ENCODE data around the gene LRRC36. TPM values are rescaled to one million over a fixed set of nuclear protein-coding genes. Genes with fewer than 3 reads are reported as not detected.

The LRRC36 gene
- total RNA-seq, 1 experiment from 2014 or later: not detected

DNA sequence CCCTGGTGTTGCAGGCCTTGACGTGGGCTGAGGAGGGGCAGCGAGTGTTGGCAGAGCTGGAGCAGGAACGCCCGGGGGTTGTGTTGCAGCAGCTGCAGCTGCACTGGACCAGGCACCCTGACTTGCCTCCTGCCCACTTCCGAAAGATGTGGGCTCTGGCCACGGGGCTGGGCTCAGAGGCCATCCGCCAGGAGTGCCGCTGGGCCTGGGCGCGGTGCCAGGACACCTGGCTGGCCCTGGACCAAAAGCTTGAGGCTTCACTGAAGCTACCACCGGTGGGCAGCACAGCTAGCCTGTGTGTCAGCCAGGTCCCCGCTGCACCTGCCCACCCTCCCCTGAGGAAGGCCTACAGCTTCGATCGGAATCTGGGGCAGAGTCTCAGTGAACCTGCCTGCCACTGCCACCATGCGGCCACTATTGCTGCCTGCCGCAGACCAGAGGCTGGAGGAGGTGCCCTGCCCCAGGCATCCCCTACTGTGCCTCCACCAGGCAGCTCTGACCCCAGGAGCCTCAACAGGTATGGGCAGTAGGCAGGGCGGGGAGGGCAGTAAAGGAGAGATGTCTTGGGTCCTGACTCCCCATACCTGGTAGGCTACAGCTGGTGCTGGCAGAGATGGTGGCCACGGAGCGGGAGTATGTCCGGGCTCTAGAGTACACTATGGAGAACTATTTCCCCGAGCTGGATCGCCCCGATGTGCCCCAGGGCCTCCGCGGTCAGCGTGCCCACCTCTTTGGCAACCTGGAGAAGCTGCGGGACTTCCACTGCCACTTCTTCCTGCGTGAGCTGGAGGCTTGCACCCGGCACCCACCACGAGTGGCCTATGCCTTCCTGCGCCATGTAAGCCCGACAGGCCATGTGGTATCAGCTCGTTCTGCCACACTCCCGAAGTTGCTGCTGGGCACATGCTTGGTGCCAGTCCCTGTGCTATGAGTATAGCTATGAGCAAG is 41.6 kb upstream of the LRRC36 start:
- Histone ChIP-seq H3K27ac (ENCODE audit: low read depth, low read length) (no peak overlapping the region), H3K9me2 (ENCODE audit: insufficient read depth) (no peaks in the 10 kb centered on the region), H3K4me3 (replicated peaks in 1 of 2; ENCODE audit: low read depth in 1 of 2, low read length in 2 of 2) (no peak overlapping the region), H3K27me3 (ENCODE audit: insufficient read depth, low read length) (no peaks in the 10 kb centered on the region), H4K20me1 (ENCODE audit: insufficient read depth) (no peaks in the 10 kb centered on the region), H3K9me3 (ENCODE audit: control insufficient read depth in 1 of 2, insufficient read depth in 1 of 2, low read depth in 1 of 2, low read length in 2 of 2) (no peaks in the 10 kb centered on the region), H3K4me1 (ENCODE audit: control insufficient read depth in 1 of 2, insufficient read depth in 2 of 2, low read length in 2 of 2) (peaks cover 8 to 19% of the 10 kb centered on the region in 2 experiments), H3K79me2 (ENCODE audit: insufficient read depth, low read length) (no peaks in the 10 kb centered on the region), H3K36me3 (ENCODE audit: control insufficient read depth in 1 of 2, insufficient read depth in 2 of 2, low read length in 2 of 2) (peaks cover 3 to 5% of the 10 kb centered on the region in 2 experiments; a peak in 2 of 4 replicates), H3K4me2 (ENCODE audit: low read length) (no peak overlapping the region), H2AFZ (ENCODE audit: low read depth, low read length, poor library complexity, severe bottlenecking) (no peak overlapping the region), H3K9ac (ENCODE audit: low read length) (no peak overlapping the region)
- CTCF ChIA-PET: interaction anchor here (0.6 to 2.0 kb wide), 2 partner anchors 25 to 153 kb away, joined by 3 to 6 read pairs; no protein-coding TSS in a partner anchor
- intact Hi-C loops (cut with micrococcal nuclease): no loop called here
- RAD21 ChIA-PET (ENCODE audit: low non-redundant PET in 1 of 2, low total read pairs in 2 of 2, uncharacterized antibody in 2 of 2, unreplicated experiment in 2 of 2): no interaction called here
- POLR2A ChIA-PET: interaction anchor here (1.5 kb wide), 1 partner anchor 38 kb away, joined by 4 read pairs; the partner anchor contains the start of gene FHOD1
- DNase-seq (ENCODE audit: low read depth, low spot score): no peak
- TF ChIP-seq EZH2phosphoT487 (IDR thresholded peaks at IDR 0.05; ENCODE audit: borderline replicate concordance): no peak
- TF ChIP-seq, protein P1, sequence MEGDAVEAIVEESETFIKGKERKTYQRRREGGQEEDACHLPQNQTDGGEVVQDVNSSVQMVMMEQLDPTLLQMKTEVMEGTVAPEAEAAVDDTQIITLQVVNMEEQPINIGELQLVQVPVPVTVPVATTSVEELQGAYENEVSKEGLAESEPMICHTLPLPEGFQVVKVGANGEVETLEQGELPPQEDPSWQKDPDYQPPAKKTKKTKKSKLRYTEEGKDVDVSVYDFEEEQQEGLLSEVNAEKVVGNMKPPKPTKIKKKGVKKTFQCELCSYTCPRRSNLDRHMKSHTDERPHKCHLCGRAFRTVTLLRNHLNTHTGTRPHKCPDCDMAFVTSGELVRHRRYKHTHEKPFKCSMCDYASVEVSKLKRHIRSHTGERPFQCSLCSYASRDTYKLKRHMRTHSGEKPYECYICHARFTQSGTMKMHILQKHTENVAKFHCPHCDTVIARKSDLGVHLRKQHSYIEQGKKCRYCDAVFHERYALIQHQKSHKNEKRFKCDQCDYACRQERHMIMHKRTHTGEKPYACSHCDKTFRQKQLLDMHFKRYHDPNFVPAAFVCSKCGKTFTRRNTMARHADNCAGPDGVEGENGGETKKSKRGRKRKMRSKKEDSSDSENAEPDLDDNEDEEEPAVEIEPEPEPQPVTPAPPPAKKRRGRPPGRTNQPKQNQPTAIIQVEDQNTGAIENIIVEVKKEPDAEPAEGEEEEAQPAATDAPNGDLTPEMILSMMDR (IDR thresholded peaks at IDR 0.05 in 2 of 3, conservative IDR thresholded peaks at IDR 0.05 in 1 of 3; ENCODE audit: borderline replicate concordance in 1 of 3, insufficient read depth in 1 of 3, low read depth in 2 of 3, low read length in 2 of 3): peak in 2 of 3 experiments; percentile 28 to 34; a peak in 3 of 6 replicates
- no TSS peak for BruUV-seq (replicated peaks)
- ATAC-seq: peak; percentile 73
